C4-2B (cell line): Measurements from ENCODE around the gene SLC35F5.

Source experiments
- H3K27ac ChIP-seq: fragments of 450-650 bp; 2 replicates; pipeline ENCODE4 v1.5.1; 2017
- ZFX ChIP-seq: fragments of 450-650 bp; IDR thresholded peaks from 2 replicates; pipeline ENCODE4 v1.6.1; 2017
- TF ChIP-seq, protein P1 (sequence below): fragments of 450-650 bp; conservative IDR thresholded peaks from 2 replicates; pipeline ENCODE4 v1.5.1; 2017; ENCODE audit warnings: mild to moderate bottlenecking

The SLC35F5 gene, protein sequence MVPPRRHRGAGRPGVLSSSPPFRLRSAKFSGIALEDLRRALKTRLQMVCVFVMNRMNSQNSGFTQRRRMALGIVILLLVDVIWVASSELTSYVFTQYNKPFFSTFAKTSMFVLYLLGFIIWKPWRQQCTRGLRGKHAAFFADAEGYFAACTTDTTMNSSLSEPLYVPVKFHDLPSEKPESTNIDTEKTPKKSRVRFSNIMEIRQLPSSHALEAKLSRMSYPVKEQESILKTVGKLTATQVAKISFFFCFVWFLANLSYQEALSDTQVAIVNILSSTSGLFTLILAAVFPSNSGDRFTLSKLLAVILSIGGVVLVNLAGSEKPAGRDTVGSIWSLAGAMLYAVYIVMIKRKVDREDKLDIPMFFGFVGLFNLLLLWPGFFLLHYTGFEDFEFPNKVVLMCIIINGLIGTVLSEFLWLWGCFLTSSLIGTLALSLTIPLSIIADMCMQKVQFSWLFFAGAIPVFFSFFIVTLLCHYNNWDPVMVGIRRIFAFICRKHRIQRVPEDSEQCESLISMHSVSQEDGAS

DNA sequence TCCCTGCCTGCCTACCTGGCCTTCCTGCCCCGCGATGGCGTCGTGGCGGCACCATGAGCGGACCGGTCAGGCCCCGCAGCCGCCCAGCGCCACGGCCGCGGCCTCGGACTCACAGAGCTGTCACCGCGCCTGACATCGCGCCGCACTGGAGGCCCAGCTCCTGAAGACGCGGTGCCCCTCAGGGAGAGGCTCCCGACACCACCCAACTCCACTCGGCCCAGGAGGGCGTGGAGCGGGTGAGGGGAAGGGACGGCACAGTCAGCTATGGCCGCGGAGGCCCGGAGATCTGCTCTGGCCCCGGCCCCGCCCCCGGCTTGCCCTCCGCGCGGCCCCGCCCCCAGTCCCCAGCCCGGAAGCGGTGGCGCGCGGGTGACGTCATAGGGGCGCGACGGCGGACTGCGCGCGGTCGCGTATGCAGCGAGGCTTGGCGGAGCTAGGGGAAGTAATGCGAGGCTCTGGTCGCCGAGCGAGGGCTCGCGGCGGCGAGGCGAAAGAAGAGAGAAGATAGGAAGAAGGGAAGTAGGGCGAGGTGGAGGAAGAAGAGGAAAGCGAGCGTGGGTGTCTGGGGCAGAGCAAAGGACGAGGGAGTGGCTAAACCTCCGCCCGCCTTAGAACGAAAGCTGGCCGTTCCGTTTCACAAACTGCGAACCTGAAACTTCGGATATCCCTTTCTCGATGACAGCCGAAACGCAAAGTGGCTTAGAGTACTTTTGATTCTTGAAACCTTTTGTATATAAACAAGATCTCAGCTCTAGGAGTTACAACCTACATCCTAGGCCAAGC lies at the start of gene SLC35F5:
SLC35F5 (minus strand) TSS at position 288 of the 783 bp plus-strand sequence; CDS start at position 55, 233 bp downstream.
- H3K27ac ChIP-seq = peak within 1 kb of the TSS; percentile 90
- peak; percentile 86 for TF ChIP-seq ZFX
- TF ChIP-seq, protein P1, sequence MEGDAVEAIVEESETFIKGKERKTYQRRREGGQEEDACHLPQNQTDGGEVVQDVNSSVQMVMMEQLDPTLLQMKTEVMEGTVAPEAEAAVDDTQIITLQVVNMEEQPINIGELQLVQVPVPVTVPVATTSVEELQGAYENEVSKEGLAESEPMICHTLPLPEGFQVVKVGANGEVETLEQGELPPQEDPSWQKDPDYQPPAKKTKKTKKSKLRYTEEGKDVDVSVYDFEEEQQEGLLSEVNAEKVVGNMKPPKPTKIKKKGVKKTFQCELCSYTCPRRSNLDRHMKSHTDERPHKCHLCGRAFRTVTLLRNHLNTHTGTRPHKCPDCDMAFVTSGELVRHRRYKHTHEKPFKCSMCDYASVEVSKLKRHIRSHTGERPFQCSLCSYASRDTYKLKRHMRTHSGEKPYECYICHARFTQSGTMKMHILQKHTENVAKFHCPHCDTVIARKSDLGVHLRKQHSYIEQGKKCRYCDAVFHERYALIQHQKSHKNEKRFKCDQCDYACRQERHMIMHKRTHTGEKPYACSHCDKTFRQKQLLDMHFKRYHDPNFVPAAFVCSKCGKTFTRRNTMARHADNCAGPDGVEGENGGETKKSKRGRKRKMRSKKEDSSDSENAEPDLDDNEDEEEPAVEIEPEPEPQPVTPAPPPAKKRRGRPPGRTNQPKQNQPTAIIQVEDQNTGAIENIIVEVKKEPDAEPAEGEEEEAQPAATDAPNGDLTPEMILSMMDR = no peak

DNA sequence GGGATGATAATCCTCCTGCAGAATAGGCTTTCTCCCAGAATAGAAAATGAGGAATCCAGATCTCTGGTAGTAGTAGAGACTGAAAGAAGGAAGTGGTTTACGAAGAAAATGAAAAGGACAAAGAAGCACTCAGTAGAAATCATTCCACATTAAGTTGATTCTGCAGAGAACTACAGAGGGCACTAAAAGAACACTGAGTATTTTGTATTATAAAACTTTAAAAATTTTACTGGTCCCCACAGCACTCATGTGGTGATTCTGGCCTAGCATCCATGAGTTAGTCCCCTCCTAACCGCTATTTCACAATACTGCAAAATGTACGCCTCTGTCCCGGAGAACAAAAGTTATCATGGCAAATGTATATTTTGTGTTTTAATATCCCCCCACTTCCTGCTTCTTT lies 42.9 kb upstream of the SLC35F5 start:
- TF ChIP-seq, protein P1 = no peak
- no peak overlapping the region for H3K27ac ChIP-seq

GRCh38 chr2:113797237-113797636 lies 40.8 kb upstream of the SLC35F5 start:
- TF ChIP-seq ZFX = no peak
- TF ChIP-seq, protein P1 = no peak
- H3K27ac ChIP-seq = no peak overlapping the region

DNA sequence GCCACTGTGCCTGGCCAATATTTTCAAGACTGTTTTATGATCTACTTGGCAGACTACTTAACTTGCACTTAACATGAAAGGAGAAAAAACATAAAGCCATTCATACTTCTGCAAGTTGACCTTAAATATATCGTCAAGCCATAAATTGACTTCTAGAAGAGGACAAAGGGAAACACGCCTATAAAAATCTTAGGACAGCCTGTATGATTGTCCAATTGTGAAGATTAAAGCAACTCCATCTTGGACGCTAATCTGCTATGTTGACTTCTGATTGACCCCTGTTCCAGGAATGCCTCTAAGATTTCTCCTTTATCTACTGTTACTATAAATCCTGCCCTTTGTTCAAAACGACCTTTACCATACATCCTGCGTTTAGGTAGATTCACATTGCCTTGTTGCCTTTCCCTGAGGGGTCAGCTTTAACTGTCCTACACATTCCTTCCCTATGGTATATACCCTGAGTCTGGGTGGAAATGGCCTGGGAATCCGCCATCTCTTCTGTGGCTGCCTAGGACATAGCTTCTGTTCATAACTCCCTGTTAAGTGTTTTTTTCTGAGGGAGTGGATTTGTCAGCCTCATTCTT lies 40.2 kb upstream of the SLC35F5 start:
- TF ChIP-seq, protein P1 = no peak
- no peak for TF ChIP-seq ZFX
- no peak overlapping the region for H3K27ac ChIP-seq

GRCh38 chr2:113795405-113795920 lies 39.0 kb upstream of the SLC35F5 start:
- TF ChIP-seq, protein P1 = no peak
- TF ChIP-seq ZFX = no peak
- H3K27ac ChIP-seq = no peak overlapping the region

GRCh38 chr2:113791697-113792590 lies 35.5 kb upstream of the SLC35F5 start:
- no peak overlapping the region for H3K27ac ChIP-seq
- TF ChIP-seq ZFX = no peak
- TF ChIP-seq, protein P1 = no peak
